DND-41 (cell line): ENCODE data around the gene VPS33A.

ENCODE experiments used
- CTCF ChIP-seq: IDR thresholded peaks from 2 replicates; pipeline ENCODE4 v1.5.1; 2012; ENCODE audit warnings: borderline replicate concordance, low read length, moderate library complexity, mild to moderate bottlenecking; ENCODE audit not compliant: poor library complexity, severe bottlenecking; ENCODE audit errors: extremely low read depth
- EZH2 ChIP-seq: IDR thresholded peaks from 3 replicates; pipeline ENCODE4 v1.6.1; 2012; ENCODE audit warnings: borderline replicate concordance, low read depth, mild to moderate bottlenecking, moderate library complexity, low read length, inconsistent platforms; ENCODE audit not compliant: severe bottlenecking

- no peak for TF ChIP-seq CTCF
- TF ChIP-seq EZH2, result no peak
These were observed 82.7 kb downstream of the VPS33A start for GRCh38 chr12:122183588-122183940.
